DND-41 (cell line): ENCODE data around the gene ANKS1B.

Experiments
- ATAC-seq: fragments of 200-7000 bp; cut with Tn5 transposase; 3 replicates; pipeline ENCODE4 v1.9.1; 2021; ENCODE audit warnings: low read depth; ENCODE audit not compliant: insufficient read depth
- DNase-seq: peaks from one replicate; pipeline ENCODE4 v3.0.0-alpha.2; 2020
- H2AFZ ChIP-seq: 2 replicates; pipeline ENCODE4 v1.6.0; 2012; ENCODE audit warnings: low read depth, low read length
- H3K27ac ChIP-seq: 2 replicates; pipeline ENCODE4 v1.5.1; 2012; ENCODE audit warnings: low read length, inconsistent platforms
- H3K27me3 ChIP-seq: fragments of 200-600 bp; sonication (generic); 2 replicates; pipeline ENCODE4 v1.6.0; 2012; ENCODE audit warnings: low read length, mild to moderate bottlenecking, inconsistent platforms; ENCODE audit not compliant: insufficient read depth, poor library complexity
- H3K36me3 ChIP-seq: 2 replicates; pipeline ENCODE4 v1.5.1; 2012; ENCODE audit warnings: low read length, inconsistent platforms; ENCODE audit not compliant: insufficient read depth
- H3K4me1 ChIP-seq: 2 replicates; pipeline ENCODE4 v1.5.1; 2012; ENCODE audit warnings: mild to moderate bottlenecking, low read length; ENCODE audit not compliant: insufficient read depth
- H3K4me2 ChIP-seq: 2 replicates; pipeline ENCODE4 v1.6.0; 2012; ENCODE audit warnings: mild to moderate bottlenecking, moderate library complexity, low read length, inconsistent platforms; ENCODE audit not compliant: insufficient read depth
- H3K4me3 ChIP-seq, 2 experiments: fragments of 200-600 bp in 1 of 2; shearing (Covaris generic) in 1 of 2; 2 replicates each; pipeline ENCODE4 v1.5.1; 2012 to 2016; ENCODE audit warnings: inconsistent platforms in 2 of 2, low read length in 2 of 2, mild to moderate bottlenecking in 2 of 2, low read depth in 1 of 2, moderate library complexity in 1 of 2
- H3K79me2 ChIP-seq: 2 replicates; pipeline ENCODE4 v1.6.0; 2012; ENCODE audit warnings: low read length, inconsistent platforms; ENCODE audit not compliant: insufficient read depth
- H3K9ac ChIP-seq: 2 replicates; pipeline ENCODE4 v1.6.0; 2012; ENCODE audit warnings: low read depth, mild to moderate bottlenecking, inconsistent platforms, low read length, moderate library complexity
- H3K9me3 ChIP-seq: 2 replicates; pipeline ENCODE4 v1.5.1; 2012; ENCODE audit warnings: low read length, moderate library complexity, mild to moderate bottlenecking, inconsistent platforms; ENCODE audit not compliant: insufficient read depth, severe bottlenecking
- H4K20me1 ChIP-seq: 2 replicates; pipeline ENCODE4 v1.6.0; 2012; ENCODE audit warnings: low read length; ENCODE audit not compliant: insufficient read depth
- EZH2 ChIP-seq: IDR thresholded peaks from 3 replicates; pipeline ENCODE4 v1.6.1; 2012; ENCODE audit warnings: borderline replicate concordance, low read depth, mild to moderate bottlenecking, moderate library complexity, low read length, inconsistent platforms; ENCODE audit not compliant: severe bottlenecking
- TF ChIP-seq, protein P1 (sequence below): IDR thresholded peaks from 2 replicates; pipeline ENCODE4 v1.5.1; 2012; ENCODE audit warnings: borderline replicate concordance, low read length, moderate library complexity, mild to moderate bottlenecking; ENCODE audit not compliant: poor library complexity, severe bottlenecking; ENCODE audit errors: extremely low read depth

ANKS1B gene

GRCh38 chr12:98743362-98743953, 1241.3 kb downstream of the ANKS1B start:
- H3K27ac ChIP-seq: no peak overlapping the region
- H3K36me3 ChIP-seq: no peaks in the 10 kb centered on the region
- TF ChIP-seq, protein P1, sequence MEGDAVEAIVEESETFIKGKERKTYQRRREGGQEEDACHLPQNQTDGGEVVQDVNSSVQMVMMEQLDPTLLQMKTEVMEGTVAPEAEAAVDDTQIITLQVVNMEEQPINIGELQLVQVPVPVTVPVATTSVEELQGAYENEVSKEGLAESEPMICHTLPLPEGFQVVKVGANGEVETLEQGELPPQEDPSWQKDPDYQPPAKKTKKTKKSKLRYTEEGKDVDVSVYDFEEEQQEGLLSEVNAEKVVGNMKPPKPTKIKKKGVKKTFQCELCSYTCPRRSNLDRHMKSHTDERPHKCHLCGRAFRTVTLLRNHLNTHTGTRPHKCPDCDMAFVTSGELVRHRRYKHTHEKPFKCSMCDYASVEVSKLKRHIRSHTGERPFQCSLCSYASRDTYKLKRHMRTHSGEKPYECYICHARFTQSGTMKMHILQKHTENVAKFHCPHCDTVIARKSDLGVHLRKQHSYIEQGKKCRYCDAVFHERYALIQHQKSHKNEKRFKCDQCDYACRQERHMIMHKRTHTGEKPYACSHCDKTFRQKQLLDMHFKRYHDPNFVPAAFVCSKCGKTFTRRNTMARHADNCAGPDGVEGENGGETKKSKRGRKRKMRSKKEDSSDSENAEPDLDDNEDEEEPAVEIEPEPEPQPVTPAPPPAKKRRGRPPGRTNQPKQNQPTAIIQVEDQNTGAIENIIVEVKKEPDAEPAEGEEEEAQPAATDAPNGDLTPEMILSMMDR: peak; percentile 59
- no peak for TF ChIP-seq EZH2
- no peak overlapping the region for H3K9ac ChIP-seq
- DNase-seq: peak; percentile 13
- no peak overlapping the region for H3K4me3 ChIP-seq
- no peaks in the 10 kb centered on the region for H3K4me1 ChIP-seq
- no peak overlapping the region for H3K4me2 ChIP-seq
- 0 out of 3 replicates have a peak, but pooled peaks have one; percentile 53 for ATAC-seq
- H2AFZ ChIP-seq: no peak overlapping the region
- no peaks in the 10 kb centered on the region for H3K79me2 ChIP-seq
- no peaks in the 10 kb centered on the region for H4K20me1 ChIP-seq
- H3K27me3 ChIP-seq: peaks cover 9% of the 10 kb centered on the region
- H3K9me3 ChIP-seq: no peaks in the 10 kb centered on the region

DNA sequence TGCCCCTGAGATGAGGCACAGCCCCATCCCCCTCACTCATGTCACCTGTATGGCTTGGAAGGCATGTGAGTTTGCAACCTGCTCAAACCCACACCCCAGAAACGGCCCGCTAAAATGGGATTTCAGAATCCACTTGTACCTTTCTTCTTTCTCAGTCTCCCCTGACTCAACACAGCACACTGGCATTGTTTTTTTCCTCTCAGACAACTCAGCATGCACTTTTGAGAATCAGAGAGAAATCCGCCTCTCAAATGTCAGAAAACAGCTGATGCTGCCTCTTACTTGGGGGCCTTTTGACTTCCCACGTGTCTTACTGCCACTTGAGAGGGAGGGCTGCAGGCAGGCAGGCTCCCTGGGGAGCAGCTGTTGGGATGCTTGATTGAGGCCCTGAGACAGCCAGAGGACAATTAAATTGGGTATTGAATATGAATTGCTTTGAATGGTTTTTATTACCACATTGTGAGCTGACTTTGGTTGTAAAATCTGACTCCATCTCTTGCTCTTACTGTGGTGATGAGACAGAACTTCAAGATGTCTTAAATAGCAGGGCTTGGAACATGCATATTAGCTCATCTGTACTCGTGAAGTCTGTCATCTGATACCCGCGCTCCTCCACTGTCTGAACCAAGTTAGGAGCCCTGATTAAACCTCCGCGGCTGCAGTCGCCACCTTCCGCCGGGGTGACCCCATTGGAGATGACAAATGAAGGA, 1243.0 kb downstream of the ANKS1B start:
- no peak overlapping the region for H3K27ac ChIP-seq
- H3K36me3 ChIP-seq: no peaks in the 10 kb centered on the region
- H3K79me2 ChIP-seq: no peaks in the 10 kb centered on the region
- peaks cover 7% of the 10 kb centered on the region for H3K27me3 ChIP-seq
- no peak overlapping the region for H3K4me3 ChIP-seq
- ATAC-seq: no peak
- H4K20me1 ChIP-seq: no peaks in the 10 kb centered on the region
- H2AFZ ChIP-seq: no peak overlapping the region
- no peak for DNase-seq
- no peaks in the 10 kb centered on the region for H3K4me1 ChIP-seq
- H3K4me2 ChIP-seq: no peak overlapping the region
- TF ChIP-seq, protein P1: no peak
- TF ChIP-seq EZH2: no peak
- no peak overlapping the region for H3K9ac ChIP-seq
- no peaks in the 10 kb centered on the region for H3K9me3 ChIP-seq

DNA sequence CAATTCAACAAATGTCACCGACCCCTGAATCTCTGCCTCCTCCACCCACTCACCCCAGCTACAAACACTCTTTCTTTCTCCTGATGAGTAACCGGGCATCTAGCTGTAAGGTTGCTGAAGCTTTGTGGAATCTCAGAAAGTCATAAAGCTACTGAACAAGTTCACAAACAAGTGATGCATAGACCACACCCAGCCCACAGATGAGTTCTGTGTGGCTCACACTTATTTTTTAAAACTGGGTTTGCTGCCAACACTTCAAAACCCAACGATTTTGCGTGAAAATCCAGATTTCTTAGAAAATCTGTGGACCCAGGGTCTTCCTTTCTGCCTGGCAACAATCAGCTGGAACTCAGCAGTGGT, 1243.6 kb downstream of the ANKS1B start:
- no peak overlapping the region for H3K9ac ChIP-seq
- no peak overlapping the region for H3K27ac ChIP-seq
- TF ChIP-seq, protein P1: no peak
- TF ChIP-seq EZH2: no peak
- no peaks in the 10 kb centered on the region for H3K36me3 ChIP-seq
- H3K4me3 ChIP-seq: no peak overlapping the region
- no peaks in the 10 kb centered on the region for H3K9me3 ChIP-seq
- H3K27me3 ChIP-seq: peaks cover 7% of the 10 kb centered on the region
- no peaks in the 10 kb centered on the region for H3K79me2 ChIP-seq
- no peak overlapping the region for H3K4me2 ChIP-seq
- H4K20me1 ChIP-seq: no peaks in the 10 kb centered on the region
- H2AFZ ChIP-seq: no peak overlapping the region
- DNase-seq (no peak), ATAC-seq (no peak)
- no peaks in the 10 kb centered on the region for H3K4me1 ChIP-seq
